ENCODE data around the gene POU3F3.

POU3F3 gene

DNA sequence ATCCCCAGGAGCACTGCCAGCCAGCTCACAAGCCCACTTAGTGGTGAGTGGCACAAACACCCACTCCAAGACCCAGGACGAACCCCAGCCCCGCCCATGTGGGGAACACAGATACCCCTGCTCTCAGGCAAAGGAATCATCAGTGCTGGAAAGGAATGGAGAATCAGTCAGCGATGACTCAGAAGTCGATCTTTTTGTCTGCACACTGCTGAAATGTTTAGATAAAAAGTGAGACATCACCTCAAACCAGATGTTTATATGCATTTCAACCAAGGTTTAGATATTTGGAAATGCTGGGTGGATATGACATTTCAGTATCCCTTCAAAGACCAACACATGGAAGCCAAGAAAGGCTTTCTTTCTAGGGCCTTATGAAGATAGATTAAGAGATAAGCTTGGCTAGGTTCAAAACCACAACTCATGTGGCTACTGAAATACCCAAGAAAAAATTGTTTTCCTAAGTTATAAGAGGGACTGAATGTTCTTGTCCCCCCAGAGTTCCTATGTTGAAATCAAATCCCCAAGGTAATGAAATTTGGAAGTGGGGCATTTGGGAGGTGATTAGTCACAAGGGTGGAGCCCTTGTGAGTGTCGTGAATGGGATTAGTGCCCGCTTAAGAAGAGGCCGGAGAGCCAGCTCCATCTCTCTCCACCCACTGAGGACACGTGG, 43.7 kb downstream of the POU3F3 start:
- no peak for DNase-seq (ENCODE audit: low read depth in 1 of 2, low spot score in 1 of 2)
- no peaks in the 10 kb centered on the region for H3K27me3 ChIP-seq (ENCODE audit: insufficient read depth, poor library complexity, severe bottlenecking)
- TF ChIP-seq SPI1 (IDR thresholded peaks at IDR 0.05; ENCODE audit: borderline replicate concordance, low read depth) (no peak), GABPA (IDR thresholded peaks at IDR 0.05; ENCODE audit: low read depth) (no peak), POLR2AphosphoS5 (IDR thresholded peaks at IDR 0.05; ENCODE audit: low read depth) (no peak)
- TF ChIP-seq, protein P1, sequence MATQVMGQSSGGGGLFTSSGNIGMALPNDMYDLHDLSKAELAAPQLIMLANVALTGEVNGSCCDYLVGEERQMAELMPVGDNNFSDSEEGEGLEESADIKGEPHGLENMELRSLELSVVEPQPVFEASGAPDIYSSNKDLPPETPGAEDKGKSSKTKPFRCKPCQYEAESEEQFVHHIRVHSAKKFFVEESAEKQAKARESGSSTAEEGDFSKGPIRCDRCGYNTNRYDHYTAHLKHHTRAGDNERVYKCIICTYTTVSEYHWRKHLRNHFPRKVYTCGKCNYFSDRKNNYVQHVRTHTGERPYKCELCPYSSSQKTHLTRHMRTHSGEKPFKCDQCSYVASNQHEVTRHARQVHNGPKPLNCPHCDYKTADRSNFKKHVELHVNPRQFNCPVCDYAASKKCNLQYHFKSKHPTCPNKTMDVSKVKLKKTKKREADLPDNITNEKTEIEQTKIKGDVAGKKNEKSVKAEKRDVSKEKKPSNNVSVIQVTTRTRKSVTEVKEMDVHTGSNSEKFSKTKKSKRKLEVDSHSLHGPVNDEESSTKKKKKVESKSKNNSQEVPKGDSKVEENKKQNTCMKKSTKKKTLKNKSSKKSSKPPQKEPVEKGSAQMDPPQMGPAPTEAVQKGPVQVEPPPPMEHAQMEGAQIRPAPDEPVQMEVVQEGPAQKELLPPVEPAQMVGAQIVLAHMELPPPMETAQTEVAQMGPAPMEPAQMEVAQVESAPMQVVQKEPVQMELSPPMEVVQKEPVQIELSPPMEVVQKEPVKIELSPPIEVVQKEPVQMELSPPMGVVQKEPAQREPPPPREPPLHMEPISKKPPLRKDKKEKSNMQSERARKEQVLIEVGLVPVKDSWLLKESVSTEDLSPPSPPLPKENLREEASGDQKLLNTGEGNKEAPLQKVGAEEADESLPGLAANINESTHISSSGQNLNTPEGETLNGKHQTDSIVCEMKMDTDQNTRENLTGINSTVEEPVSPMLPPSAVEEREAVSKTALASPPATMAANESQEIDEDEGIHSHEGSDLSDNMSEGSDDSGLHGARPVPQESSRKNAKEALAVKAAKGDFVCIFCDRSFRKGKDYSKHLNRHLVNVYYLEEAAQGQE (IDR thresholded peaks at IDR 0.05; ENCODE audit: insufficient replicate concordance, low read depth), result no peak
- TF ChIP-seq, protein P2, sequence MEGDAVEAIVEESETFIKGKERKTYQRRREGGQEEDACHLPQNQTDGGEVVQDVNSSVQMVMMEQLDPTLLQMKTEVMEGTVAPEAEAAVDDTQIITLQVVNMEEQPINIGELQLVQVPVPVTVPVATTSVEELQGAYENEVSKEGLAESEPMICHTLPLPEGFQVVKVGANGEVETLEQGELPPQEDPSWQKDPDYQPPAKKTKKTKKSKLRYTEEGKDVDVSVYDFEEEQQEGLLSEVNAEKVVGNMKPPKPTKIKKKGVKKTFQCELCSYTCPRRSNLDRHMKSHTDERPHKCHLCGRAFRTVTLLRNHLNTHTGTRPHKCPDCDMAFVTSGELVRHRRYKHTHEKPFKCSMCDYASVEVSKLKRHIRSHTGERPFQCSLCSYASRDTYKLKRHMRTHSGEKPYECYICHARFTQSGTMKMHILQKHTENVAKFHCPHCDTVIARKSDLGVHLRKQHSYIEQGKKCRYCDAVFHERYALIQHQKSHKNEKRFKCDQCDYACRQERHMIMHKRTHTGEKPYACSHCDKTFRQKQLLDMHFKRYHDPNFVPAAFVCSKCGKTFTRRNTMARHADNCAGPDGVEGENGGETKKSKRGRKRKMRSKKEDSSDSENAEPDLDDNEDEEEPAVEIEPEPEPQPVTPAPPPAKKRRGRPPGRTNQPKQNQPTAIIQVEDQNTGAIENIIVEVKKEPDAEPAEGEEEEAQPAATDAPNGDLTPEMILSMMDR (IDR thresholded peaks at IDR 0.05; ENCODE audit: insufficient read depth, low read length), result no peak

DNA sequence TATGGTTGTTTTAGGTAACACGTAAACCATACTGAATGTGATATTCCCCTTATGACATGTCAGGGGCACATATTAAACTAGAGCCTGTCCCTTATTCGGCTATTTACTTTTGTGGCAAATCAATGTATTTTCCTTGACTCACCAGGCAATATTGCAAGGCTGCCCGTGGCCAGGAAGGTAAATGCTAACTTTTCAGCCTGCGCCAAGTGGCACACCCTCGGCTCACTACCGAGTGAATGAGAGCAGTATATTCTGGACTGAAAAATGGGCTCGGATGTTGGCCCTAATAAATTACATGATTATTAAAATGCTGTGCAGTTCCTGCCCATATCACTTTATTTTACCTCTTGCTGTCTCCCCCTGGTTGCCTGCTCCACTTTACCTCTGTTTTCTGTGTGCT, 46.7 kb downstream of the POU3F3 start:
- Histone ChIP-seq H3K27ac (replicated peaks) (no peak overlapping the region), H3K27me3 (ENCODE audit: insufficient read depth, poor library complexity, severe bottlenecking) (no peaks in the 10 kb centered on the region), H3K4me3 (replicated peaks; ENCODE audit: insufficient read depth, low read length) (no peak overlapping the region)
- DNase-seq (ENCODE audit: low read depth in 1 of 2, low spot score in 1 of 2), result no peak
- TF ChIP-seq, protein P1 (IDR thresholded peaks at IDR 0.05; ENCODE audit: insufficient replicate concordance, low read depth), result no peak
- TF ChIP-seq, protein P2 (IDR thresholded peaks at IDR 0.05; ENCODE audit: insufficient read depth, low read length), result no peak
- no peak for TF ChIP-seq SPI1 (IDR thresholded peaks at IDR 0.05; ENCODE audit: borderline replicate concordance, low read depth)
- TF ChIP-seq POLR2AphosphoS5 (IDR thresholded peaks at IDR 0.05; ENCODE audit: low read depth), result no peak
- no peak for TF ChIP-seq GABPA (IDR thresholded peaks at IDR 0.05; ENCODE audit: low read depth)

More for the DNA sequence above, 43.7 kb downstream of the POU3F3 start:
- Histone ChIP-seq H3K4me3 (replicated peaks; ENCODE audit: insufficient read depth, low read length) (no peak overlapping the region), H3K27ac (replicated peaks) (no peak overlapping the region)

DNA sequence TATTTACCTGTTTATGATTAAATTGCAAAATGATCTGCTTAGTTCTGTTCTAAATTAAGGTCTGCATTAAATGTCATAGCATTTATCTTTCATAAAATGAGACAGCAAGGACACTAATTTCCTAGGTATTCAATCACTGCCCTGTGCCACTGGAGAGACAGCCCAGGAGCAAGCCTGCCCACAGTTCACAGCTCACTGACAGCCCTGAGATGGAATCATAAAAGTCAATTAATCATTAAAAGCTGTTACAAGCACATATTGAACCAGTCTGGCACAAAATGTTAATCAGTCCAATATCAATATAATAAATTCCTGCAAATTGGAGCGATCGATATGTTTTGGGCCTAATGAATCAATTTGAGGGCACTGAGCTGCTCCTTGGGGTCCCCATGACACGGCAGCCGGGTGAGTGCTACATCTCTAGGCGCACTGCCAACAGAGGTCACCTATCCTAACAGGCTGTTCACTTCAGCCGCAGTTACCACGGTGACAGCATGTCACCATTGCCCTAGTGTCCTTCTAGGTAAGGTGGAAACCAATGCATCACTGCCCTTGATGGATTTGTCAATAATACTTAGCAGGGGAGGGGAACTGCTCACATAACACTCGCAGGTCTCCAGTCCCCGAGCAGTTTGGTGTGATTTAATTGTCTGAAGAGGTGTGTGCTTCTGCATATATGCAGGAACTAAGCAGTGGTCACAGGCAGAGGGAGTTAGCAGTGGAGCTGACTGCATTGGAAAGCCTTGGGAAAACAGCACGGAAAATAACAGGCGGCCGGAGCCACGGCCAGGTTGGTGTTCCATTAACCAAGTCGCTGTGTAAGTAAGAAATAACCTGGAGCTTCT, 47.3 kb downstream of the POU3F3 start:
- Histone ChIP-seq H3K4me3 (replicated peaks; ENCODE audit: insufficient read depth, low read length) (no peak overlapping the region), H3K27ac (replicated peaks) (no peak overlapping the region), H3K27me3 (ENCODE audit: insufficient read depth, poor library complexity, severe bottlenecking) (no peaks in the 10 kb centered on the region)
- DNase-seq (ENCODE audit: low read depth in 1 of 2, low spot score in 1 of 2), result no peak
- TF ChIP-seq SPI1 (IDR thresholded peaks at IDR 0.05; ENCODE audit: borderline replicate concordance, low read depth) (no peak), GABPA (IDR thresholded peaks at IDR 0.05; ENCODE audit: low read depth) (no peak), POLR2AphosphoS5 (IDR thresholded peaks at IDR 0.05; ENCODE audit: low read depth) (no peak)
- TF ChIP-seq, protein P1 (IDR thresholded peaks at IDR 0.05; ENCODE audit: insufficient replicate concordance, low read depth), result no peak
- TF ChIP-seq, protein P2 (IDR thresholded peaks at IDR 0.05; ENCODE audit: insufficient read depth, low read length), result no peak
